SK-N-SH treated with all-trans-retinoic acid at 6 μM for 48 hours (cell line): ENCODE measurements around the gene CLPSL2.

ENCODE experiments used
- CSDC2 ChIP-seq: fragments of 250-450 bp; sonication (Bioruptor Pico); IDR thresholded peaks from 2 replicates; pipeline ENCODE4 v1.5.0; 2020; ENCODE audit warnings: mild to moderate bottlenecking, moderate library complexity
- ESRRG ChIP-seq: fragments of 250-450 bp; sonication (Bioruptor Pico); IDR thresholded peaks from 2 replicates; pipeline ENCODE4 v1.6.1; 2021; ENCODE audit warnings: mild to moderate bottlenecking
- GLIS3 ChIP-seq: fragments of 250-450 bp; sonication (Bioruptor Pico); IDR thresholded peaks from 2 replicates; pipeline ENCODE4 v1.5.0; 2020; ENCODE audit warnings: mild to moderate bottlenecking, moderate library complexity
- PATZ1 ChIP-seq: fragments of 250-450 bp; sonication (Bioruptor Pico); IDR thresholded peaks from 2 replicates; pipeline ENCODE4 v1.8.0; 2020; ENCODE audit warnings: mild to moderate bottlenecking, moderate library complexity, borderline replicate concordance
- POU6F1 ChIP-seq: fragments of 250-450 bp; sonication (Bioruptor Pico); IDR thresholded peaks from 2 replicates; pipeline ENCODE4 v1.8.0; 2021; ENCODE audit warnings: low read depth, mild to moderate bottlenecking, moderate library complexity, borderline replicate concordance
- PPARA ChIP-seq: fragments of 250-450 bp; sonication (Bioruptor Pico); IDR thresholded peaks from 2 replicates; pipeline ENCODE4 v1.5.0; 2020; ENCODE audit warnings: mild to moderate bottlenecking, borderline replicate concordance
- RARB ChIP-seq: fragments of 250-450 bp; sonication (Bioruptor Pico); IDR thresholded peaks from 2 replicates; pipeline ENCODE4 v1.8.0; 2021; ENCODE audit warnings: mild to moderate bottlenecking, moderate library complexity
- SNAI2 ChIP-seq: fragments of 250-450 bp; sonication (Bioruptor Pico); IDR thresholded peaks from 2 replicates; pipeline ENCODE4 v1.5.0; 2020; ENCODE audit warnings: mild to moderate bottlenecking, moderate library complexity
- TOX ChIP-seq: fragments of 250-450 bp; sonication (Bioruptor Pico); IDR thresholded peaks from 2 replicates; pipeline ENCODE4 v1.8.0; 2021; ENCODE audit warnings: mild to moderate bottlenecking, moderate library complexity, borderline replicate concordance
- ZFP3 ChIP-seq: fragments of 250-450 bp; sonication (Bioruptor Pico); IDR thresholded peaks from 2 replicates; pipeline ENCODE4 v1.5.0; 2020; ENCODE audit warnings: mild to moderate bottlenecking, moderate library complexity
- ZFP30 ChIP-seq: fragments of 450-650 bp; formaldehyde crosslinking; IDR thresholded peaks from 2 replicates; pipeline ENCODE4 v1.5.0; 2022; ENCODE audit warnings: mild to moderate bottlenecking, moderate library complexity
- ZNF8 ChIP-seq: fragments of 450-650 bp; formaldehyde crosslinking; IDR thresholded peaks from 2 replicates; pipeline ENCODE4 v1.5.0; 2020; ENCODE audit warnings: mild to moderate bottlenecking, moderate library complexity

- no peak for TF ChIP-seq ZFP30 (CRISPR knock-in tag)
- TF ChIP-seq GLIS3 (CRISPR knock-in tag): peak; percentile 60; the same call in 1 of the 2 replicates
- TF ChIP-seq ZFP3 (CRISPR knock-in tag): no peak
- no peak for TF ChIP-seq RARB (CRISPR knock-in tag)
- TF ChIP-seq PPARA (CRISPR knock-in tag): no peak
- no peak for TF ChIP-seq SNAI2
- TF ChIP-seq CSDC2 (CRISPR knock-in tag): no peak
- TF ChIP-seq ZNF8 (CRISPR knock-in tag): no peak
- TF ChIP-seq TOX (CRISPR knock-in tag): no peak
- no peak for TF ChIP-seq POU6F1 (CRISPR knock-in tag)
- peak; percentile 93; the same call in 1 of the 2 replicates for TF ChIP-seq PATZ1 (CRISPR knock-in tag)
- TF ChIP-seq ESRRG: no peak
Measured at GRCh38 chr6:35731736-35732532, 44.5 kb upstream of the CLPSL2 start.
